Measurements from ENCODE around the gene YWHAQ.

- TF ChIP-seq POLR2A (IDR thresholded peaks at IDR 0.05): no peak
- no peak for TF ChIP-seq CTCF (IDR thresholded peaks at IDR 0.05)
- TF ChIP-seq POLR2AphosphoS5 (IDR thresholded peaks at IDR 0.05): no peak
- TF ChIP-seq EP300 (IDR thresholded peaks at IDR 0.05): no peak
These were observed 10.8 kb upstream of the YWHAQ start for GRCh38 chr2:9641641-9642040.
